Iris pigment epithelial cell (primary cell): ENCODE data around the gene MAP7D3.
A peak's percentile ranks its signal among the peaks of the same experiment; 100 is the strongest.

ENCODE experiments used
- DNase-seq: peaks from one replicate; pipeline ENCODE4 v3.0.0-alpha.2; 2011; ENCODE audit warnings: low read depth

MAP7D3 gene

DNA sequence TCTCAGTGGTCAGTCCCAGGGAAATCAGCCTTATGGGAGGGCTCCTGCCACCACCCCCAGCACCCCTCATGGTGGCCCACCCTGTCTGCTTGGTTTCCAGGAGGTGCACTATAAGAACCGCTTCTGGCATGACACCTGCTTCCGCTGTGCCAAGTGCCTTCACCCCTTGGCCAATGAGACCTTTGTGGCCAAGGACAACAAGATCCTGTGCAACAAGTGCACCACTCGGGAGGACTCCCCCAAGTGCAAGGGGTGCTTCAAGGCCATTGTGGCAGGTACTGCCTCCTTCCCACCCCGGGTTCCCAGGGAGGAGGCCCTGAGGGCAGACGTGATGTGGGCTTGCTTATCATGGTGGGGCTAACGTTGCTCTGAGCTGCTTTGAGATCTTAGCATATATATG, 44.3 kb downstream of the MAP7D3 start:
- DNase-seq, result no peak

DNA sequence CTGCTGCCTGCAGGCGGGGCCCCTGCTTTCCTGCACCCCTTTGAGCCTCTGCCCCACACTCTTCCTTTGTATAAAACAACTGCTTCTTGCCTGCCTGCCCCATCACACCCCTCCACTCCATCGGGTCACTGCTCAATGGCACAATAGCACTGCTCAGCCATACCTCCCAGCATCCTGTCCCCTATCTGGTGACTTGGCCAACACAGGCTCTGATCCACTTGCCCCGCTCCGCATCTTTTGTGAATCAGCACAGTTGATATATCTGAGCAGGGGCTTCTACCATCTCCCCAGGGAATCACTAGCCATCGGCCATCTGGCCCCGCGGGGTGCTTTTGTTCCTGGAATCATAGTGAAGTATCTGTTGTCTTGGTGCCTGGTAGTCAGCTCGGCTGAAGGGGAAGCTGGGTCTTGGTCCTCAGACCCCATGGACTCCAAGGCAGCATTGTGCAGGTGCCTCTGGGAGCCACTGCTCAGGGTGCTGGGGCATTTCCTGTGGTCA, 45.3 kb downstream of the MAP7D3 start:
- no peak for DNase-seq

DNA sequence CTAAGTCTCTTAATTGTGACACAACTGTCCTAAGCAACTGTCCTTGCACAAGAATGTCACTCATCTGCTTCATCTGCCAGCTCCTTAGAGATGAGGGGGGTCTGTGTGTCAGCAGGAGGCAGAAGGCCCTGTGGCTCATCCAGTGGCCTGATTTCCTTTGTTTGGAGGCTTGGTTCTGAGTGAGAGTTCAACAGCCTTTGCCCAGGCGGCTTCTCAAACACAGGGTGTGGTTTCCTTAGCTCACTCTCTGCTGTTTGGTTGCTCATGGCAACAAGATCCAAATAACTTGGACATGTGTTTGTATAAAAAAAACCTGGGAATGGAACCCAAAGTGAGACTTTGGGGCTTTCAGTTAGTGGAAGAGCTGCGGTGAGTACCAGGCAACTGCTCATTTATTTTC, 46.6 kb downstream of the MAP7D3 start:
- DNase-seq, result peak; percentile 74

DNA sequence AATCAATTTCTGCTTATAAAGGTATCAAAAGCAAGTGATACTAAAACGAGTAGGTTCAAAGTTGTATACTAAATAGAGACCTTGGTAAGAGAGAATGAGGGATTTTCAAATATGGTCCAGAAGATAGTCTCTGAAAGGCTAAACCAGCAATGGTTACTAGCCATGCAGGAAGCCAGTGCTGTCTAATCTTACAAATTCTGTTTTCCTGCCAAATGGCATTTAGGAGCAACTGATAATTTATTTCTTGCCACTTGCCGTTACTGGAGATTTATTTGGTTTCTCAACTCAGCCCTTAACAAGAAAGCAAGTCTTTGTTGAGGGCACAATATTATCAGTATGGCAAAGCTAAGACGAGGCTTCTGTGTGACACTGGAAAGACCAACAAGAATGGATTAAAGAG, 47.2 kb downstream of the MAP7D3 start:
- DNase-seq, result no peak

DNA sequence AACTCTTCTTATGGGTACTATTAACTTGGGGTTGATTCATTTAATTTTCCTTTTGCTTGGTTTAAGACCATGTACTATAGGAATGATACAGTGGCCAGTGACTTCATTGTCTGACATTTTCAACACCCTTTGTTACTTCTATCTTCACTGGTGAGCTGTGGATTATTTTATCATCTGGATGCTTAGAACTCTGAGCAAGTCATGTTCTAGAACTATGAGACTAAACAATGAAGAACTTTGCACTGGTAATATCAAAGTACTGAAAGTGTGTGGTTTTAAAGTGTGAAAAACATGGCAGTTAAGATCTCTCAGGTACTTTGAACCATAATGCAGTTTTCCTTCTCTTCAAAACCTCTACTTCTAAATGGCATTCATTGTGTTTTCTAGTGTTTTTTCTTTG, 47.8 kb downstream of the MAP7D3 start:
- DNase-seq, result no peak

DNA sequence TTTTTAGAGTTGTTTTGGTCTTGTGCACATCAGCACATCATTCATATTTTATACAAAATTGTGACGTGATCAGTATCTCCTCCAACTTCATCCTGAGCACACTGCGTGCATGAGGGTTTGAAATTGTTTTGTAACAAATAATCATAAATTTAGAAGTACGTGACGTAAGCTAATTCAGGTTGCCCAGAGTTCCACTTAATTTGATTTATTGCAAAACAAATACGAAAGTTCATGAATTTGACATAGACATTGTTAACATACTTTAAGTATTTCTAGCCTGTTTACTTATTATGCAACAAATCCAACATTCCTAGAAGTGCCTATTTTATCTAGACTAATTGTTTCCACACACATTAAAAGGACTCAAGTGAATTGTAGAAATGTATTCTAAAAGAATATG, 48.3 kb downstream of the MAP7D3 start:
- peak; percentile 64 for DNase-seq

DNA sequence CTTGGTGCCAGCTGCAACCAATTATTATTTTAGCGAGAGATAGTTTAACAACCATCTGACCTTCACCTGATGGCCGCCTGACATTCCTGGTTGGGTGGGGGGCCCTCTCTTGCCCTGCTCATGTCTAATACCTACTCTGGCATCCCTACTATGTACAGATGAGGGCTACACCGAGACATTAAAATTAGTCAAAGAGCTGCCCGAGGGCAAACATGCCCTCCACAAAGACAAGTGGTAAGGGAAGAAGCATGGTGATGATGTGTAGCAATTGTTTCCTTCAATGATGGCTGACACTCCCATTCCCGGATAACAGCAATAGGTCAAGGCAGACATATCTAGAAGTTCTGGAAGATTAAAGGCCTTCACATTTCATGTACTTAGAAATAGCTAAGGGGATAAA, 49.6 kb downstream of the MAP7D3 start:
- DNase-seq, result no peak

DNA sequence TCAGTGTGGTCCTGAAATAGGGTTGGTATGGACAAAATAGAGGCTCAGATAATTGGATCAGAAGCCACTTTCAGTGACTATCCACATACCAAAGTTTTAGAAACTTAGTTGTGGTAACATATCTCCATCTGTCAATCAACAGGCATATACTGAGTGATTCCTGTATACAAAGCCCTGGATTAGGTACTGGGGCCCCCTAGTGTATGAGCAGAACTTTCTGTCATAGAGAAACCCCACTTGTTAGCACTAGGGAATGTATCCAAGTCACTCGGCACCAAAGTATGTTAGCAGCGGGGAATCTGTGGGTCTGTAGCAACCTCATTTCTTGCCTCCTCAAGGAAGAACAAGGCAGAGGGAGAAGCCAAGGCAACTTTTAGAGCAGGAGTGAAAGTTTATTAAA, 50.7 kb downstream of the MAP7D3 start:
- DNase-seq, result peak; percentile 74

DNA sequence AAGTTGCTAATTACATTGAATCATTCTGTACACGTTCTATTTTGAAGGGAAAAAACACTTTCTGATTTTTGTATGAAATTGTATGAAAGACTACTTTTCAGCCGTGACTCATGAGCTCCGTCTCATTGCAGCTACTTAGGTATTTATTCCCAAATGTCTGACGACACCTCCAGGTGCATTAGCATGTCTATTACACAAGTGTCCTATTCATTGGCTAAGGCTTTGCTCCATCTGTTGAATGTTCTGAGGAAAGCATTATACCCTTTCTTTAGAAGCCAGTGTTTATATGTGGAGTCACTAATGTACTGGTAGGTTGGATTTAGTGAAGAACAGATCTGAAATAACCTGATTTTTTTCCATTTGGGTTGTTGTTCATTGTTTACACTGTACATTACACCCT, 51.8 kb downstream of the MAP7D3 start:
- DNase-seq, result peak; percentile 69

DNA sequence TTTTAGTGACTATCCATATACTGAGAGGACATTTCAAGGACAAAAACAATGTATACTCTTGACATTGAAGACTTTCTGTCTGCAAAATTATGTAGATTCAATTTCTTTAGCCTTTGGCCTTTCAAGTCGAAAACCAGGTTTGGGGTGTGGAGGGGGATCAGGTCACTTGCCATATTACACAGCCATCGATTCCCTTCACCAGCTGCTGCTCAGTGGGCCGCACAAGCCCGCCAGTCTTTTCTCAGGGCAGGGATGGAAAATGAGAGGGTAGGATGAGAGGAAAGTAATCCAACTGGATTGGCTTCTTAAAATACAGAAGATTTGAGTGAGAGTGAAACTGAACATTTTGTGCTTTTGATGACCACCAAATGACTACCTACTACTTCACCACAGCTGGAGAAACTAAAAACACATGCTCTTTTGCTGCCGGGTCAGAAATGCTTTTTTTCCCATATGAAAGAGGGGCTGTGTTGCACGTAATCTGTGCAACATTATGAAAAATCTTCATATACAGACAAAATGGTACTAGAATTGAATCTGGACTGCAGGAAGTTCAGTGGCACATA, 52.4 kb downstream of the MAP7D3 start:
- DNase-seq, result no peak

DNA sequence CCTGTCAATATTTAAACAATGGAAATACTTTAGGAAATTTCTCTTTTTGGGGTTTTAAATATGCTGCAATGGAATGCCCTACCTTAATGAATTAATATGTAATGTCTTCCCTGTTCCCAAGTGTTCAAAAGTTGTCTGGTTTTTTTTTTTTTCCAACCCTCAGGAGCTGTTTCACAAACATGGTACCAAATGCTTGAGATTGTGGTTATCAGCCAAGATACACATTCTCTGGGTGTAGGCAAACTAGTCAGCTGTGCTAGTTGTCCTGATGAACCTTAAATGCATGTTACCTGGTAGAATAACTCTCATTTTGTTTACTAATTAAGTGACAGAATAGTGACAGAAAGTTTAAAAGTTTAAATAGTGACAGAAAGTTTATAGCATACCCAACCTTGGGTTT, 53.2 kb downstream of the MAP7D3 start:
- DNase-seq, result peak; percentile 20

DNA sequence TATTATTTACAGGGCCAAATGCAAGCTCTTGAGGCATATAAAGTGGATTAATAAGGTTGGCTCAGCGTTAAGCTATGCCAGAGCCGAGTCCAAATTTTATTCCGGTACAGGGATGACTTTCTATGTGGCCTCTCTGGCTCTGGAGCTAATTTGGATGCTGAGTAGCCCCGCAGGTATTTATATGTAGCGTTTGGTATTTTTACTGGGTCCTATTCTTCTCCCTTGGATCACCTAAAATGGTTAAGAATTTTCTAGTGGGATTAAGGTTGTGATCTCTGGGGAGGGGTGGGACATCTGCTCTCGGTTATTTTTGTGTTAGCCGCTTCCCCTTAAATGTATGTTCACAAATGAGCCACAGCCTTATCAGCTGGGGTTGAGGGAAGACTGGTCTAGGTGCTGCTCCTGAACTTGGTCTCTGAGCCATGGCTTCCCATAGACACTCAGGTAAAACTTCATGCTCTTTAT, 54.5 kb downstream of the MAP7D3 start:
- DNase-seq, result peak; percentile 16

DNA sequence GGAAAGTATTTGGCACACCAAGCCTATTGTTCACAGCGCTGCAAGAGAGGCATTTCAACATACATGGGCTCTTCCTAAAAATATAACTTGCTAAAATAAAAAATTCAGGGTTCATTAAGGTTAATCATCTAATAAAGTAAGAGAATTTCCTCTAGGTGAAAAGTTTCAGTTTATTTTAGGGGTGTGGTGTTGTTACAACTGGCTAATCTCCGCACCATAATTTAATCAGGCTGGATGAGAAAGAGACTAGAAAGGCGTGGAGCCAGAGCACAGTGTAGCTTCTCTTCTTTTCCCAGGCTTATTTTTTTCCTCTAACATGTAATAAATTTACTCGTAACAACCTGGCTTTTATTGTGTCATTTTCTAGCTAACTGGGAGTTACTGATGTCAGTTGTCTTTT, 56.0 kb downstream of the MAP7D3 start:
- no peak for DNase-seq

DNA sequence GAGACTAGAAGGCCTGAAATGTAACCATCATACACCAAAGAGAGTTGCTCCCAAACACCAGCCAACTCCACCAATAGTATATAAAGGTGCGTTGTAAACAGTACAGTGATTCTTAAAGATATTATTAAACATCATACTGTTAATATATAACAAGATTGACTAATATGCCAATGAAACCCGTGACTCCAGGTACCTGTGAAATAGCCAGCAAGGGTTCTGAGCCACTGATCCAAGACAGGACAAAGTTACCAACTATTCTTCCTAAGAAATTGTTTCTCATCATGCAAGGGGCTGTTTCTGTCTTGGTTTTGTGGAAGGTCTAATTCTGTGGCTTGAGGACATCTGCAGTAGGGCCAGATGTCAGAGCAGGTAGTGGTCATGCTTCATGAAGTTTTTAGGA, 56.7 kb downstream of the MAP7D3 start:
- DNase-seq, result no peak

DNA sequence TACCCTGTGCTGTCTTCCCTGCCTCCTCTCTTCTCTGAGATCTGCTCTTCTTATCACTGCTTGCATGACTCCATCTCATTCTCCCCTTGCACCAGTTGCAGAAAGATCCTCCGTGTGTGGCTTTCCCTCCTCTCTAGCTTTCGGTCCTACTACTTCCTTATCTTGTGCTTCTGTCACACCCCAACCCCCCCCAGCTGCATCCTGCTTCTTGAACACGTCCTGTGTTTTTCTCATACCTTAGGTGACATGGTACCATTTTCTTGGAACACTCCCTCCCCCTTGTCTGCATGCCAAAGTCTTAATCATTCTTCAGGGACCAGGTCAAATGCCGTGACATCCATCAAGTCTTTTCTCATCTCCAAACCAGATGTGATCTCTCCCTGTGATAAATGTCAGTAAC, 57.4 kb downstream of the MAP7D3 start:
- no peak for DNase-seq

DNA sequence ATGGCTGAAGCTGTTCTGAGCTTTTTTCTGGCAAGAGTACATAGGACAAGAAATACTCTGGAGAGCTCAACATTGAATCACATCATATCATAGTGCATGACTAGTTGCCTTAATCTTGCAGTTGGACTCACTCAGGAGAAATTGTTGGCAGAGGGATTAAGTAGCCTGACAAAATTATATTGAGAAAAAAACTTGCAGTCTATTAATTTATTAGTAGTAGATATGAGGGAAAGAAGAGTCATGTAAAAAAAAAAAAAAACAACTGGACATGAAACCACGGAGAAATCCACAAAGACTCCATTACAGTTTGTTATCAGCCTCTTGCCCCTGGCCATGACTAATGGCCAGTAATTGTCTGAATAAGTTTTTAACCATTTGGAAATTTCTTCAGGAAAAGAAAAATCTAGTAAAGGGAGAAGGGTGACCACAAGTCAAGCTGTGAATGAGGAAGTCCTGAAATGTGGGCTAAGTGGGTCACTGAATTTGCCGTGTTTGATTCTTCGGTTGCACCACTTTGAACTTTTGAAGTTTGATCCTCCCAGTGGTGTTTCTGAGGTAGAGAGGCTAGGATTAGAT, 58.3 kb downstream of the MAP7D3 start:
- peak; percentile 80 for DNase-seq

DNA sequence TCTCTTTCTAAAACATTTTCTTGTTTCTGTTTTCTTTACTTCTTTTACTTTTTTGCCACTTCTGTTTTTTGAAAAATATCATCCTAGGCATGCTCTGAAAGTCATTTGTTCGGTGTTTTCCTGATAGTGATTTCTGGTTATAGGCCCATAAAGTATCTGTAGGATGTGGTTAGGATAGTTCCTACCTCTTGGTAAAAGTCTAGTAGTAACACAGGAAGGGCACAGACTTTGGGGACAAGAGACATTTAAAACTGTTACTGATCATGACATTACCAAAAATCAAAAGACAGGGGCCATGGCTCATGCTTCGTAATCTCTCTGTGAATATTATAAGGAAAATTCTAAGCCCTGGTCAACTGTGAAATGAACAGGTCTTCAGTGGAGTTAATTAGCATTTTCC, 59.1 kb downstream of the MAP7D3 start:
- DNase-seq, result no peak

DNA sequence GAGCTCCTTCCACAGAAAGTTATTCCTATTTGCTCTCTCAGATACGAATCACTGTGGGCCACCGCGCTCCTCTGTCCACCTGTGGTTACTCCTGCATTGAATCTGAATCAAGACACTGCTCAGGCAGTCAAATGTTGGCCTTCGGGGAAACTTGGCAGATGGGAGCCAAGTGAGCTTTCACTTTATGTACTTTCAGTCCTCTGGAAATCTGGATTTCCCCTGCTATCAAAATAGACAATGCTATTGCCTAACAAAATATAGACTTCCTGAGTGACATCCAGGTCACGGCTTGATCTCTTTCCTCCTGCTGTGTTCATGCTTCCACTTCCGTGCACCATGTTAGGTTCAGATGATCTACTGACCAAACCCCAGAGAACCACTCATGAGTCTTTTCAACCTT, 60.0 kb downstream of the MAP7D3 start:
- peak; percentile 61 for DNase-seq

DNA sequence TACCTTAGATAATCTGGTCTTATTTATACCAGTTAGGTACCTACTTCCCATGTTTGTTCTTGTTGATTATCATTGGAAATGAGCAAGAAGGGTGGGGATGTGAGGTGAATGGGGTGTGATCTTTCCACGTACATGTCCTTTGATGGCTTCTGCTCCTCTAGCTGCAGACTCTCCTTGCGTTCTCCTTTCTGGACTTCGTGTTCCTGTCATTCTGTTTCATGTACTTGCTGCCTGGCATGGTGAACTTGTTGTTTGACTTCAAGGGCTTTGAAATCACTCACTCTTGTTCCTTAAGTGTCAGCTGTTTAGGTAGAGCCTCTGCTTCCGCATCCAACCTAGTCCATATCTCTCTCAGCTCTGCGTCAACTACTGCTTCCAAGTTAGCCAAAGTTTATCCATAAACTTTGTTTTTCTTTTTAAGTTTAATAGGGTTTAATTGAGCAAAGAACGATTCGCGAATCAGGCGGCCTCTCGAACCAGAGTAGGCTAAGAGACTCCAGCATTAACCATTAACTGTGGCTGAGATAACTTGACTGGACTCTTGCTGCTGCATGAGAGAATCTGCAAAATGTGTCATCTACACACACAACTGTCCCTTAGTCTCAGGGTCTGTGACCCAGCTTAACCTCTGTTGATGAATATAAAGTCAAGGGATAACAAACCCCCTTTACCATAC, 61.0 kb downstream of the MAP7D3 start:
- DNase-seq, result no peak

DNA sequence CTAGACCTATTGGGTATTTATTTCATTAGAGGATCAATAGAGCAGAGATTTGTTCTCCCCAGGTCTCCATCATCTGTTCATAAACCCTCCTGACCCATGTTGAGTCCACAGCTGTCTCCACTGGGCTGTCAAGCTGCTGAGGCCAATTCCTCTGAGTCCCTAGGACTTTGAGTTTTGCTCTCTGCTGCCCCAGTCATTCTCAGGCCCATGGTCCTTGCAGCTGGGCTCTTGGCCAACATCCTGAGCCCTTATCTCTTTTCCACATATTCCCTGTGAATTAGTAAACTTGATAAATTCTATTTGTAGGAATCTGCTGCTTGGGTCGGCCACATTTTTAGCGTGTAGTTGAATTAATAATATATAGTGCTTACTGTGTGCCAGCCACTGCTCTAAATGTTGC, 62.0 kb downstream of the MAP7D3 start:
- no peak for DNase-seq

DNA sequence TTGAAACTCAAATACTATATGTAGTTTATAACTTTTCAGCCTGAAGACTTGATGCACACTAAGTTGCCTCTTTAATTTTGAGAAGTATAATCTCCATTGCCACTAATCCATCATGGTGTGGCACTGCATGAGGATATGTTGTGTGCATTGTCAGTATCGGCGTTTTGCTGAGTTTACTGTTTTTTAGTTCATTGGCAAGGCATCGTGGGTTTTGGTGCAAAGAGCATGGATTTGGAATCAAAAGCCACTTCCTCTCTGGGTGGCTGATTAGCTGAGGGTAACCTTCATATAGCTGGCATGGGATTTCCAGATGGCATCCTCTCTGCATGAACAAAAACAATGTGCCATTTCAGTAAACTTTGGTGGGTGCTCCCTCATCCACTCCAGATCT, 65.2 kb downstream of the MAP7D3 start:
- no peak for DNase-seq

DNA sequence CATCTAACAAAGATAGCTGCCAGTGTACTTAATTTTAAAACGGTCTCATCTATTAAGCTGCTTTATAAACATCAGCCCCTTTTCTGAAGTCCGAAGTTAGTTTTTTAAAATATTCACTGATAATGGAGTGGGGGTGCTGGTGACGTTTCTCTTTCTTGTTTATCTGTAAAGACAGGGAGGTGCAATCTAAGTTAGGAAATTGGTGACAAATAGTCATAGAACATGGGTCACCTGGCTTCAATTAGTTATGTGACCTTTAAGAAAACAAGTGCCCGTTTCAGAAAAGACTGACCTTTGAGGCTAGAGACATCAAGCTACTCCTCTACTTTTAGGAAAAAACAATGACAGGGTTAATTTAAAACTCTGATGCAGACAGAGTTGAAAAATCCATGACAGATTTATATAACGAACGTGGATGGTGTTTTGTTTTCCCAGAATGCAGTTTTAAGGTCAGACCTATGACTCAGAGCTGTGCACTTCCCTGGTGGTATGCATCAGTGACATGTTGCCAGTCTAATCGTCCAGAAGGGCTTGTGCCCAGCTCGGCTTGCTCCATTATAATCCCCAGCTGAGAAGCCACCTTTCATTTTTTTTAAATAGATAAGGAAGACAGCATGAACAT, 65.7 kb downstream of the MAP7D3 start:
- DNase-seq, result peak; percentile 55

DNA sequence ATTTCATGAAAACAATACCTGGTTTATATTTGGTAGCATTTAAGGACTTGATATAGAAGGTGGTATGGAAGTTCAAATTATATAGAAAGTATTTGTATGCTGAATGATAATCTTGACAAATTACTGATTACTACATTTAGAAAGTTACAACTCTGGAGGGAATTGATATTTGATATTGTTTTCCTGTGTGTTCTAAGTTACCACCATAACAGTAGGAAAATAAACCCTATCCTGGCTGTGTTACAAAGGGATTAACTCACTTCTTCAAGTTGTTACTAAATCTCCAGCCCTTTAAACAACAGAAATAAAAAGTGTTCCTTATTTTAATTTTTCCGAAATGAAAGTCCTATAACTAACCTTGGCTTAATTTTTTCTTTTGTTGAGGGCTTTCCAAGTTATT, 67.3 kb downstream of the MAP7D3 start:
- DNase-seq, result peak; percentile 59
